HCT116 (cell line): ENCODE measurements around the gene PCYT1A. TPM values are rescaled to one million over a fixed set of nuclear protein-coding genes. Genes with fewer than 3 reads are reported as not detected.

ENCODE experiments used
- ATAC-seq: fragments of 200-7000 bp; cut with Tn5 transposase; 2 replicates; pipeline ENCODE4 v1.9.1; 2020; ENCODE audit warnings: mild to moderate bottlenecking, moderate library complexity
- BruUV-seq: library from RNA; stranded (reverse); fragments of 400-500 nt; replicated peaks from 2 replicates; lab custom pipeline; 2021; lab: Mats Ljungman, UMichigan
- CTCF ChIA-PET: fragments of 300-600 bp; sonication (Branson Sonifier 250); formaldehyde crosslinking; loops from one replicate; lab custom pipeline; 2021; ENCODE audit warnings: antibody characterized with exemption; lab: Charles Lee
- POLR2A ChIA-PET: fragments of 300-600, 350-600 bp; sonication (Branson Sonifier 250); formaldehyde crosslinking; loops from one replicate; lab custom pipeline; 2021; ENCODE audit warnings: antibody characterized with exemption; lab: Charles Lee
- RAD21 ChIA-PET, 2 experiments: fragments of 300-600 bp; sonication (Branson Sonifier 250); formaldehyde crosslinking; loops; one replicate each; lab custom pipeline; 2023; ENCODE audit warnings: low total read pairs in 2 of 2; ENCODE audit not compliant: uncharacterized antibody in 2 of 2, unreplicated experiment in 2 of 2, low non-redundant PET in 1 of 2; lab: Charles Lee
- DNase-seq: peaks from one replicate; pipeline ENCODE4 v3.0.0-alpha.2; 2010; ENCODE audit warnings: low read depth, low spot score
- H2AFZ ChIP-seq: fragments of 200-600 bp; shearing (Covaris generic), sonication (generic); 2 replicates; pipeline ENCODE4 v1.6.1; 2017; ENCODE audit warnings: low read depth, mixed run types, mixed read lengths, antibody characterized with exemption, low read length; ENCODE audit not compliant: poor library complexity, severe bottlenecking
- H3K27ac ChIP-seq: 2 replicates; pipeline ENCODE4 v1.5.1; 2012; ENCODE audit warnings: low read depth, low read length
- H3K27me3 ChIP-seq: fragments of 200-600 bp; sonication (generic); 2 replicates; pipeline ENCODE4 v1.6.1; 2016; ENCODE audit warnings: mixed run types, low read length, mixed read lengths; ENCODE audit not compliant: insufficient read depth
- H3K36me3 ChIP-seq, 2 experiments: fragments of 200-500 bp in 1 of 2; fragments of 200-600 bp in 1 of 2; sonication (Bioruptor generic) in 1 of 2; sonication (generic) in 1 of 2; 2 replicates each; pipeline versions ENCODE4 v1.5.1 to v1.6.1; 2014 to 2016; ENCODE audit warnings: low read length in 2 of 2, inconsistent platforms in 1 of 2, mixed read lengths in 1 of 2, mixed run types in 1 of 2; ENCODE audit not compliant: insufficient read depth in 2 of 2, control insufficient read depth in 1 of 2
- H3K4me1 ChIP-seq, 2 experiments: fragments of 200-600 bp in 1 of 2; sonication (generic) in 1 of 2; 2 replicates each; pipeline versions ENCODE4 v1.5.1 to v1.6.1; 2012 to 2017; ENCODE audit warnings: low read length in 2 of 2, inconsistent platforms in 1 of 2, mild to moderate bottlenecking in 1 of 2, mixed read lengths in 1 of 2, mixed run types in 1 of 2, moderate library complexity in 1 of 2; ENCODE audit not compliant: insufficient read depth in 2 of 2, control insufficient read depth in 1 of 2
- H3K4me2 ChIP-seq: fragments of 200-600 bp; sonication (generic); 2 replicates; pipeline ENCODE4 v1.6.1; 2017; ENCODE audit warnings: mixed run types, low read length, mixed read lengths
- H3K4me3 ChIP-seq, 2 experiments: fragments of 200-600 bp in 1 of 2; sonication (generic) in 1 of 2; replicated peaks in 1 of 2; 2 replicates each; pipeline ENCODE4 v1.5.1; 2011 to 2016; ENCODE audit warnings: low read length in 2 of 2, control low read depth in 1 of 2, low read depth in 1 of 2, mild to moderate bottlenecking in 1 of 2, mixed read lengths in 1 of 2, mixed run types in 1 of 2
- H3K79me2 ChIP-seq: fragments of 200-600 bp; sonication (generic); 2 replicates; pipeline ENCODE4 v1.6.1; 2017; ENCODE audit warnings: mild to moderate bottlenecking, mixed run types, low read length, moderate library complexity, mixed read lengths; ENCODE audit not compliant: insufficient read depth
- H3K9ac ChIP-seq: fragments of 200-600 bp; sonication (generic); 2 replicates; pipeline ENCODE4 v1.6.1; 2016; ENCODE audit warnings: low read length, mixed read lengths
- H3K9me2 ChIP-seq: fragments of 200-600 bp; sonication (generic), shearing (Covaris generic); 2 replicates; pipeline ENCODE4 v1.6.1; 2017; ENCODE audit warnings: mixed run types, mild to moderate bottlenecking, moderate library complexity; ENCODE audit not compliant: insufficient read depth
- H3K9me3 ChIP-seq, 2 experiments: fragments of 200-500 bp in 1 of 2; fragments of 200-600 bp in 1 of 2; sonication (Bioruptor generic) in 1 of 2; sonication (generic) in 1 of 2; 2 replicates each; pipeline ENCODE4 v1.6.1; 2014 to 2017; ENCODE audit warnings: low read length in 2 of 2, mixed read lengths in 2 of 2, inconsistent platforms in 1 of 2, low read depth in 1 of 2, mild to moderate bottlenecking in 1 of 2, mixed run types in 1 of 2, moderate library complexity in 1 of 2; ENCODE audit not compliant: control insufficient read depth in 1 of 2, insufficient read depth in 1 of 2
- H4K20me1 ChIP-seq: fragments of 200-600 bp; sonication (generic), shearing (Covaris generic); 2 replicates; pipeline ENCODE4 v1.6.1; 2017; ENCODE audit warnings: mixed run types, mild to moderate bottlenecking, moderate library complexity; ENCODE audit not compliant: insufficient read depth
- CBX3 ChIP-seq: IDR thresholded peaks from 2 replicates; pipeline ENCODE4 v1.6.1; 2012; ENCODE audit warnings: low read depth
- CEBPB ChIP-seq: IDR thresholded peaks from 2 replicates; pipeline ENCODE4 v1.6.1; 2012; ENCODE audit warnings: low read depth
- CTCF ChIP-seq, 3 experiments: fragments of 200-600 bp in 1 of 3; sonication (generic) in 1 of 3; IDR thresholded peaks in 2 of 3; conservative IDR thresholded peaks in 1 of 3; 2 replicates each; pipeline ENCODE4 v1.5.1; 2012 to 2017; ENCODE audit warnings: low read depth in 2 of 3, low read length in 2 of 3, antibody characterized with exemption in 1 of 3, borderline replicate concordance in 1 of 3, control low read depth in 1 of 3, mild to moderate bottlenecking in 1 of 3, mixed read lengths in 1 of 3, mixed run types in 1 of 3, moderate library complexity in 1 of 3; ENCODE audit not compliant: insufficient read depth in 1 of 3
- EGR1 ChIP-seq: IDR thresholded peaks from 2 replicates; pipeline ENCODE4 v1.6.1; 2012; ENCODE audit warnings: low read depth
- EZH2 ChIP-seq: fragments of 200-600 bp; sonication (generic); IDR thresholded peaks from 2 replicates; pipeline ENCODE4 v1.6.1; 2017; ENCODE audit warnings: antibody characterized with exemption, mixed run types
- EZH2phosphoT487 ChIP-seq: fragments of 200-600 bp; IDR thresholded peaks from 2 replicates; pipeline ENCODE4 v1.6.1; 2018; ENCODE audit warnings: antibody characterized with exemption, borderline replicate concordance
- FOSL1 ChIP-seq: IDR thresholded peaks from 2 replicates; pipeline ENCODE4 v1.6.1; 2012; ENCODE audit warnings: low read depth
- JUND ChIP-seq: IDR thresholded peaks from 2 replicates; pipeline ENCODE4 v1.6.1; 2012
- MAX ChIP-seq: IDR thresholded peaks from 2 replicates; pipeline ENCODE4 v1.6.1; 2012
- POLR2A ChIP-seq: IDR thresholded peaks from 2 replicates; pipeline ENCODE4 v1.7.0; 2011; ENCODE audit warnings: borderline replicate concordance; ENCODE audit not compliant: insufficient read depth, insufficient read length; ENCODE audit errors: extremely low read depth
- POLR2AphosphoS5 ChIP-seq: IDR thresholded peaks from 2 replicates; pipeline ENCODE4 v1.6.1; 2011; ENCODE audit warnings: mild to moderate bottlenecking, low read depth, low read length, moderate library complexity
- RAD21 ChIP-seq: IDR thresholded peaks from 2 replicates; pipeline ENCODE4 v1.6.1; 2012; ENCODE audit warnings: low read depth, mild to moderate bottlenecking
- REST ChIP-seq: IDR thresholded peaks from 2 replicates; pipeline ENCODE4 v1.6.1; 2012; ENCODE audit warnings: low read depth
- SIN3A ChIP-seq: IDR thresholded peaks from 2 replicates; pipeline ENCODE4 v1.6.1; 2012; ENCODE audit warnings: low read depth
- SP1 ChIP-seq: IDR thresholded peaks from 2 replicates; pipeline ENCODE4 v1.6.1; 2012; ENCODE audit warnings: low read depth
- SRF ChIP-seq: IDR thresholded peaks from 2 replicates; pipeline ENCODE4 v1.6.1; 2012; ENCODE audit warnings: low read depth
- TCF7L2 ChIP-seq: IDR thresholded peaks from 2 replicates; pipeline ENCODE4 v1.7.0; 2011; ENCODE audit warnings: borderline replicate concordance, inconsistent platforms; ENCODE audit not compliant: insufficient read depth, insufficient read length; ENCODE audit errors: extremely low read depth
- ZBTB33 ChIP-seq: IDR thresholded peaks from 2 replicates; pipeline ENCODE4 v1.6.1; 2011; ENCODE audit warnings: mild to moderate bottlenecking, low read length, moderate library complexity; ENCODE audit not compliant: insufficient replicate concordance; ENCODE audit errors: extremely low read depth
- ZFX ChIP-seq: fragments of 450-650 bp; IDR thresholded peaks from 2 replicates; pipeline ENCODE4 v1.6.1; 2017
- ZNF274 ChIP-seq: fragments of 200-500 bp; sonication (Bioruptor generic); IDR thresholded peaks from 2 replicates; pipeline ENCODE4 v1.6.1; 2014; ENCODE audit warnings: mild to moderate bottlenecking, low read depth, low read length, inconsistent platforms
- intact Hi-C: fragments of 100-400 bp; cut with micrococcal nuclease; formaldehyde crosslinking; loops from 2 replicates; pipeline ENCODE4 v1.10.0; 2022
- total RNA-seq: library from RNA; stranded (reverse); gene quantifications from one replicate; pipeline ENCODE4 v1.2.1, GENCODE V29; 2021; ENCODE audit not compliant: unreplicated experiment

PCYT1A gene
- total RNA-seq, 1 experiment from 2014 or later = 32.1 TPM

- Histone ChIP-seq H3K4me3 (no peak overlapping the region), H3K9me2 (no peaks in the 10 kb centered on the region), H3K4me1 (peaks cover 5 to 28% of the 10 kb centered on the region in 2 experiments; a peak in 3 of 4 replicates), H3K27ac (no peak overlapping the region), H3K36me3 (no peaks in the 10 kb centered on the region), H3K27me3 (no peaks in the 10 kb centered on the region), H2AFZ (no peak overlapping the region), H3K79me2 (peaks cover 13% of the 10 kb centered on the region)
- ATAC-seq = no peak
- ChIA-PET RAD21 (no interaction called here), POLR2A (no interaction called here)
- TF ChIP-seq FOSL1 (no peak), CTCF (IDR thresholded peaks at IDR 0.05 in 2 of 3, conservative IDR thresholded peaks at IDR 0.05 in 1 of 3; ENCODE audit: borderline replicate concordance in 1 of 3, insufficient read depth in 1 of 3, low read depth in 2 of 3, low read length in 2 of 3) (no peak), ZBTB33 (no peak), SP1 (no peak), MAX (no peak), EZH2 (no peak), CEBPB (no peak), EZH2phosphoT487 (no peak), POLR2A (no peak), EGR1 (no peak), POLR2AphosphoS5 (no peak), ZFX (no peak), TCF7L2 (no peak), ZNF274 (no peak), RAD21 (no peak), JUND (no peak), CBX3 (no peak), SIN3A (no peak), SRF (no peak), REST (no peak)
- TF ChIP-seq, all 23 proteins: peak for 0
- intact Hi-C loops = loop anchor here (1.0 kb wide), 1 partner anchor 32 kb away; no protein-coding TSS in a partner anchor
- Histone ChIP-seq H4K20me1 (no peaks in the 10 kb centered on the region), H3K4me2 (no peak overlapping the region), H3K9me3 (no peaks in the 10 kb centered on the region), H3K9ac (no peak overlapping the region)
- no TSS peak for BruUV-seq
- CTCF ChIA-PET = no interaction called here
- no peak for DNase-seq
Measured at GRCh38 chr3:196321162-196321561, 33.6 kb upstream of the PCYT1A start.
